Keratinocyte (primary cell): ENCODE results near the gene DMRT3.

ENCODE experiments used
- CTCF ChIP-seq, 3 experiments: IDR thresholded peaks in 1 of 3; conservative IDR thresholded peaks in 1 of 3; optimal IDR thresholded peaks in 1 of 3; 2 replicates in 2 of 3; 3 replicates in 1 of 3; pipeline versions ENCODE3 to v1.5.1; 2011; ENCODE audit warnings: low read length in 3 of 3, mild to moderate bottlenecking in 3 of 3, moderate library complexity in 2 of 3, control low read depth in 1 of 3, inconsistent platforms in 1 of 3; ENCODE audit not compliant: insufficient read depth in 2 of 3; ENCODE audit errors: extremely low read depth in 1 of 3
- EZH2 ChIP-seq: IDR thresholded peaks from one replicate; pipeline ENCODE4 v1.6.1; 2012; ENCODE audit warnings: inconsistent platforms, mild to moderate bottlenecking, low read length, moderate library complexity

- no peak for TF ChIP-seq CTCF (optimal IDR thresholded peaks at IDR 0.05 in 1 of 3, IDR thresholded peaks at IDR 0.05 in 1 of 3, conservative IDR thresholded peaks at IDR 0.05 in 1 of 3; ENCODE audit: extremely low read depth in 1 of 3, insufficient read depth in 2 of 3, low read length in 3 of 3)
- no peak for TF ChIP-seq EZH2
Measured at GRCh38 chr9:1026219-1026618, 49.8 kb downstream of the DMRT3 start.
